ENCODE results near the gene MYO5A. TPM values are rescaled to one million over a fixed set of nuclear protein-coding genes. Genes with fewer than 3 reads are reported as not detected.
"Not testable (repeated sequence)": the region's sequence is repeated elsewhere in the genome, so short reads cannot be mapped to it uniquely, and the experiment has no call there.

Gene MYO5A
- total RNA-seq, 4 donors from 2014 or later: 22.0 to 37.4 (median 33.2) TPM

GRCh38 chr15:52514482-52514881 is 14.2 kb downstream of the MYO5A start:
- H3K4me3 ChIP-seq: no peak overlapping the region
- DNase-seq (ENCODE audit: extremely low spot score): no peak
- no peak overlapping the region for H3K27ac ChIP-seq (replicated peaks in 1 of 4)
- TF ChIP-seq POLR2A (IDR thresholded peaks at IDR 0.05; ENCODE audit: low read depth): no peak
- TF ChIP-seq, protein P1, sequence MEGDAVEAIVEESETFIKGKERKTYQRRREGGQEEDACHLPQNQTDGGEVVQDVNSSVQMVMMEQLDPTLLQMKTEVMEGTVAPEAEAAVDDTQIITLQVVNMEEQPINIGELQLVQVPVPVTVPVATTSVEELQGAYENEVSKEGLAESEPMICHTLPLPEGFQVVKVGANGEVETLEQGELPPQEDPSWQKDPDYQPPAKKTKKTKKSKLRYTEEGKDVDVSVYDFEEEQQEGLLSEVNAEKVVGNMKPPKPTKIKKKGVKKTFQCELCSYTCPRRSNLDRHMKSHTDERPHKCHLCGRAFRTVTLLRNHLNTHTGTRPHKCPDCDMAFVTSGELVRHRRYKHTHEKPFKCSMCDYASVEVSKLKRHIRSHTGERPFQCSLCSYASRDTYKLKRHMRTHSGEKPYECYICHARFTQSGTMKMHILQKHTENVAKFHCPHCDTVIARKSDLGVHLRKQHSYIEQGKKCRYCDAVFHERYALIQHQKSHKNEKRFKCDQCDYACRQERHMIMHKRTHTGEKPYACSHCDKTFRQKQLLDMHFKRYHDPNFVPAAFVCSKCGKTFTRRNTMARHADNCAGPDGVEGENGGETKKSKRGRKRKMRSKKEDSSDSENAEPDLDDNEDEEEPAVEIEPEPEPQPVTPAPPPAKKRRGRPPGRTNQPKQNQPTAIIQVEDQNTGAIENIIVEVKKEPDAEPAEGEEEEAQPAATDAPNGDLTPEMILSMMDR (IDR thresholded peaks at IDR 0.05): no peak
- TF ChIP-seq POLR2AphosphoS5 (IDR thresholded peaks at IDR 0.05): no peak
- TF ChIP-seq EP300 (IDR thresholded peaks at IDR 0.05): no peak
- no peaks in the 10 kb centered on the region for H3K9me3 ChIP-seq
- intact Hi-C loops (cut with DNase I): no loop called here
- 100% methylated on average over 1 of the region's 1 CpG for WGBS
- H3K27me3 ChIP-seq: no peaks in the 10 kb centered on the region
- H3K36me3 ChIP-seq: no peaks in the 10 kb centered on the region
- H3K4me1 ChIP-seq: peaks cover 13 to 23% (median 17%) of the 10 kb centered on the region in 4 donors

DNA sequence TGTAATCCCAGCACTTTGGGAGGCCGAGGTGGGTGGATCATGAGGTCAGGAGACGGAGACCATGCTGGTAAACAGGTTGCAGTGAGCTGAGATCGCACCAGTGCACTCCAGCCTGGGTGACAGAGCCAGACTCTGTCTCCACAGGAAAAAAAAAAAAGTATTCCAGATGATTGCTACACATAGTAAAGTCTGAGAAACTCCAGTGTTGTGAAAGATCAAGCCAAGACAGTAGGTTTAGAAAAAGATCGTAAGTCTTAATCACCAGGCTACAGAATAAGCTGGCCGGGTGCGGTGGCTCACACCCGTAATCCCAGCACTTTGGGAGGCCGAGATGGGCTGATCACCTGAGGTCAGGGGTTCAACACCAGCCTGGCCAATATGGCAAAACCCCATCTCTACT is 15.8 kb downstream of the MYO5A start:
- peaks cover 11 to 29% (median 17%) of the 10 kb centered on the region in 4 donors for H3K4me1 ChIP-seq
- H3K27ac ChIP-seq (replicated peaks in 1 of 4); intact Hi-C loops (cut with DNase I); H3K4me3 ChIP-seq; H3K27me3 ChIP-seq; H3K36me3 ChIP-seq; H3K9me3 ChIP-seq; DNase-seq (ENCODE audit: extremely low spot score): not testable (repeated sequence)
- WGBS: 93% methylated on average over 8 of the region's 8 CpGs

DNA sequence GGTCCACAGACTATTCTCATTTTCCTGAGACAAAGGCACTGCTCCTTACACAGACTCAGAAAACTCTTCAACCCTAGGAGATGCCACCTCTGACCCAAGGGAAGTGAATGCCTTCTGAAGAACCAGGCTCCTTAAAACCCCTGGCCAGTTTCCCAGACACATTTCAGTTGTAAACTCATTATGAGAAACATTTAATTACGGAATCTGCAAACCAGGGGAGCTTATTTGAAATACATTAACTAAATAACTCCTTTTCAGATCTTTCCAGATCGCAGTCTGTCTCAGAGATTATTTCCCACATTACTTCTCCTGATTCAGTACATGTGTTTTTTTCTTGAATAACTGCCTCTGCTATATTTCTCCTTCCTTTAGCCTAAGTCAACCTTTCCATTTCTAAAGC is 17.6 kb downstream of the MYO5A start:
- DNase-seq (ENCODE audit: extremely low spot score): no peak
- Histone ChIP-seq H3K27me3 (no peaks in the 10 kb centered on the region), H3K4me1 (peaks cover 10 to 42% (median 20%) of the 10 kb centered on the region in 4 donors), H3K27ac (replicated peaks in 1 of 4) (no peak overlapping the region), H3K9me3 (no peaks in the 10 kb centered on the region), H3K4me3 (no peak overlapping the region), H3K36me3 (no peaks in the 10 kb centered on the region)
- TF ChIP-seq EP300 (IDR thresholded peaks at IDR 0.05) (no peak), POLR2AphosphoS5 (IDR thresholded peaks at IDR 0.05) (no peak), POLR2A (IDR thresholded peaks at IDR 0.05; ENCODE audit: low read depth) (no peak)
- TF ChIP-seq, protein P1 (IDR thresholded peaks at IDR 0.05): no peak
- WGBS: 77% methylated on average over 2 of the region's 2 CpGs
- intact Hi-C loops (cut with DNase I): no loop called here

GRCh38 chr15:52509500-52510245 is 19.0 kb downstream of the MYO5A start:
- peaks cover 10 to 38% (median 20%) of the 10 kb centered on the region in 4 donors for H3K4me1 ChIP-seq
- intact Hi-C loops (cut with DNase I): no loop called here
- H3K27me3 ChIP-seq: no peaks in the 10 kb centered on the region
- no peak overlapping the region for H3K4me3 ChIP-seq
- H3K36me3 ChIP-seq: no peaks in the 10 kb centered on the region
- WGBS: 81% methylated on average over 3 of the region's 3 CpGs
- no peaks in the 10 kb centered on the region for H3K9me3 ChIP-seq
- no peak for TF ChIP-seq EP300 (IDR thresholded peaks at IDR 0.05)
- TF ChIP-seq, protein P1 (IDR thresholded peaks at IDR 0.05): no peak
- TF ChIP-seq POLR2A (IDR thresholded peaks at IDR 0.05; ENCODE audit: low read depth): no peak
- no peak for TF ChIP-seq POLR2AphosphoS5 (IDR thresholded peaks at IDR 0.05)
- no peak overlapping the region for H3K27ac ChIP-seq (replicated peaks in 1 of 4)
- no peak for DNase-seq (ENCODE audit: extremely low spot score)

DNA sequence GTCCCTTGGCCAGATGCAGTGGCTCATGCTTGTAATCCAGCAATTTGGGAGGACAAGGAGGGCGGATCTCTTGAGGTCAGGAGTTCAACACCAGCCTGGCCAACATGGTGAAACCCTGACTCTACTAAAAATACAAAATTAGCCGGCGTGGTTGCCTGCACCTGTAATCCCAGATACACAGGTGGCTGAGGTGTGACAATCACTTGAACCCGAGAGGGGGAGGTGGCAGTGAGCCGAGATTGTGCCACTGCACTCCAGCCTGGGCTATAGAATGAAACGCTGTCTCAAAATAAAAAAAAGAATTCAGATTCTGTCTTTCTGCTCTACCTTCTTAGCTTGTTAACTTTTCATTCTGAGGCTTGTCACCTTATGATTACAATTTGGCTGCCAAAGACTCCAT is 22.1 kb downstream of the MYO5A start:
- intact Hi-C loops (cut with DNase I): no loop called here
- Histone ChIP-seq H3K4me3 (no peak overlapping the region), H3K27ac (replicated peaks in 1 of 4) (no peak overlapping the region), H3K9me3 (no peaks in the 10 kb centered on the region), H3K36me3 (no peaks in the 10 kb centered on the region), H3K27me3 (no peaks in the 10 kb centered on the region), H3K4me1 (peaks cover 8 to 31% (median 18%) of the 10 kb centered on the region in 4 donors)
- DNase-seq (ENCODE audit: extremely low spot score): no peak
- TF ChIP-seq POLR2A (IDR thresholded peaks at IDR 0.05; ENCODE audit: low read depth) (no peak), POLR2AphosphoS5 (IDR thresholded peaks at IDR 0.05) (no peak), EP300 (IDR thresholded peaks at IDR 0.05) (no peak)
- TF ChIP-seq, protein P1 (IDR thresholded peaks at IDR 0.05): no peak
- WGBS: 68% methylated on average over 6 of the region's 6 CpGs
